HG03342 (cell line): Measurements from ENCODE around the gene SLC25A27.

Source experiments
- ATAC-seq: cut with Tn5 transposase; IDR thresholded peaks from one replicate; pipeline ENCODE4 v1.9.1; 2021; ENCODE audit warnings: mild to moderate bottlenecking, moderate library complexity; ENCODE audit not compliant: unreplicated experiment

SLC25A27 gene

GRCh38 chr6:46704562-46704961, 51.8 kb downstream of the SLC25A27 start:
- ATAC-seq, result no peak

GRCh38 chr6:46706464-46706863, 53.7 kb downstream of the SLC25A27 start:
- no peak for ATAC-seq

GRCh38 chr6:46711491-46711890, 58.7 kb downstream of the SLC25A27 start:
- no peak for ATAC-seq

GRCh38 chr6:46715141-46715540, 62.4 kb downstream of the SLC25A27 start:
- ATAC-seq, result no peak

GRCh38 chr6:46719099-46719498, 66.3 kb downstream of the SLC25A27 start:
- ATAC-seq, result no peak

- ATAC-seq, result no peak
Observed at GRCh38 chr6:46720401-46720800, 67.6 kb downstream of the SLC25A27 start.
